Erythroblast (primary cell): ENCODE data around the gene ALOXE3.

ENCODE experiments used
- GATA1 ChIP-seq: IDR thresholded peaks from 2 replicates; pipeline ENCODE4 v1.6.1; 2011; ENCODE audit warnings: low read depth, mild to moderate bottlenecking, control low read depth, low read length, moderate library complexity
- POLR2A ChIP-seq: IDR thresholded peaks from 2 replicates; pipeline ENCODE4 v1.6.1; 2011; ENCODE audit warnings: mild to moderate bottlenecking, low read length

- no peak for TF ChIP-seq POLR2A
- TF ChIP-seq GATA1, result no peak
Measured at GRCh38 chr17:8158267-8159031, 40.1 kb upstream of the ALOXE3 start.
